Astrocyte (in vitro differentiated cells and primary cell): Measurements from ENCODE around the gene NUP58.

Source experiments
- EZH2 ChIP-seq: IDR thresholded peaks from 2 replicates; pipeline ENCODE4 v1.6.1; 2012; ENCODE audit warnings: mild to moderate bottlenecking, low read length, inconsistent platforms; ENCODE audit not compliant: insufficient read depth
- TF ChIP-seq, protein P1 (sequence below): IDR thresholded peaks from 2 replicates; pipeline ENCODE4 v1.5.1; 2011; ENCODE audit warnings: low read depth, mild to moderate bottlenecking, inconsistent platforms, low read length, moderate library complexity; ENCODE audit not compliant: insufficient read depth

GRCh38 chr13:25335856-25336255 is 34.4 kb downstream of the NUP58 start:
- TF ChIP-seq, protein P1, sequence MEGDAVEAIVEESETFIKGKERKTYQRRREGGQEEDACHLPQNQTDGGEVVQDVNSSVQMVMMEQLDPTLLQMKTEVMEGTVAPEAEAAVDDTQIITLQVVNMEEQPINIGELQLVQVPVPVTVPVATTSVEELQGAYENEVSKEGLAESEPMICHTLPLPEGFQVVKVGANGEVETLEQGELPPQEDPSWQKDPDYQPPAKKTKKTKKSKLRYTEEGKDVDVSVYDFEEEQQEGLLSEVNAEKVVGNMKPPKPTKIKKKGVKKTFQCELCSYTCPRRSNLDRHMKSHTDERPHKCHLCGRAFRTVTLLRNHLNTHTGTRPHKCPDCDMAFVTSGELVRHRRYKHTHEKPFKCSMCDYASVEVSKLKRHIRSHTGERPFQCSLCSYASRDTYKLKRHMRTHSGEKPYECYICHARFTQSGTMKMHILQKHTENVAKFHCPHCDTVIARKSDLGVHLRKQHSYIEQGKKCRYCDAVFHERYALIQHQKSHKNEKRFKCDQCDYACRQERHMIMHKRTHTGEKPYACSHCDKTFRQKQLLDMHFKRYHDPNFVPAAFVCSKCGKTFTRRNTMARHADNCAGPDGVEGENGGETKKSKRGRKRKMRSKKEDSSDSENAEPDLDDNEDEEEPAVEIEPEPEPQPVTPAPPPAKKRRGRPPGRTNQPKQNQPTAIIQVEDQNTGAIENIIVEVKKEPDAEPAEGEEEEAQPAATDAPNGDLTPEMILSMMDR, result no peak
- TF ChIP-seq EZH2, result no peak
